Stimulated activated CD4-positive, alpha-beta T cell treated with anti-CD3 and anti-CD28 coated beads, TNF-alpha, amount 100 ng/mL, for 4 hours (primary cell): ENCODE results near the gene LNPEP.

Source experiments
- DNase-seq, 3 experiments: peaks; one replicate each; pipeline ENCODE4 v3.0.0-alpha.2; 2020; ENCODE audit warnings: low read depth in 3 of 3

LNPEP gene

DNA sequence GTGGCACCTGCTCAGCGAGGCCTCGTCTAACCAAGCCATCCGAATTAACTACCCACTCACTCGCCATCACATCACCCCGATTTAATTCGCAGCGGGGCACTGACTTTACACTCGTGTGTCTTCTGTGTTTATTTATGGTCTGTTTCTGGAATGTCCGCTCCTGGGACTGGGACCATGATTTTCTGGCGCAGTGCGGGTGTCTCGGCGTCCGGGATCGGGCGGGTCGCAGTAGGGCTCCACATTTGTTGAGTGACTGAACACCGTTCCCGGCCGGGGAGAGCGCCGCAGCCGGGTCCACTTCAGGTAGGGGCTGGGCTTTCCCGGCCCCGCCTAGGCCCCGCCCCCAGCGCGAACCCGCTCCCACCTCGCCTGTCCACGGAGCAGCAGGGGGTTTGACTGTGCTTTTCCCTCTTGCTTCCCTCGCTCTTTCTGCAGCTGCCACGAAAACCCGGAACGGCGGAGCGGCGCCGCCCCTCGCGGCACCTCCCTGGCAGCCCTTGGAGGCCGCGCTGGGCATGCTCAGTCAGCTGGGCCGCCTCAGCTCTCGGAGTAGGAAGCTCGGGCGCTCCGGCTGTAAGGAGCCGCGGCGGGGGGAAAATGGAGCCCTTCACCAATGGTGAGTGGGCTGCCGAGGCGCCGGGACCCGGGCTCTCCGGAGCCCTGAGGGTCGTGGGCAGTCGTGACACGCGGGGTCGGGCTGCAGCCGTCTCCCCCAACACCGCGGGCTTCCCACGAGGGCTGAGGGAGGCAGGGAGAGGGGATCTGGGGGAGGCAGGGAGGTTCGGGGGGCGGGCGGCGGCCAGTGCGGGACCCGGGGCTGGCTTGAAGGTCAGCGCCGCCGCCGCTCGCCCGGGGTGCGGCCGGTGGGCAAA lies at the start of gene LNPEP:
LNPEP (plus strand) TSS at position 522 of the 872 bp plus-strand sequence; CDS start at position 598, 76 bp downstream.
- DNase-seq = peak; percentile 85 to 90 (median 88)

DNA sequence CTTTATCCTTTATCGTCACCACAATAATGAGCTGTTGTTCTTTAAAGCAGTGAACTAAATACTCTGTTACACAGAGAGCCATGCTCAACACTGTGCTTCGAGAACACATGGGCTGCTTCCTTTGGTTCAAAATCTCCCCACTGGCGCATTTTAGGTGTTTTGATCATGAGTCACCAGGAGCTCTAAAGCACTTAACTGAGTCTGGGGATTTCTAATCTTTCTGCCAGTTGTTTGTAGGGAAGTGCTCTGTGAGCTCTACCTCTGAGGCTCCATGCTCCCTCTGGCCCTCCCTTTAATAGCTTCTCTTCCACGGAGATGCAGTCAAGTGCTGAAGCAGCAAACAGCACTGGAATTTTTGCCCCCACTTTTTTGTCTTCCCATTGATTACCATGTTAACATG lies 42.5 kb upstream of the LNPEP start:
- DNase-seq = no peak

DNA sequence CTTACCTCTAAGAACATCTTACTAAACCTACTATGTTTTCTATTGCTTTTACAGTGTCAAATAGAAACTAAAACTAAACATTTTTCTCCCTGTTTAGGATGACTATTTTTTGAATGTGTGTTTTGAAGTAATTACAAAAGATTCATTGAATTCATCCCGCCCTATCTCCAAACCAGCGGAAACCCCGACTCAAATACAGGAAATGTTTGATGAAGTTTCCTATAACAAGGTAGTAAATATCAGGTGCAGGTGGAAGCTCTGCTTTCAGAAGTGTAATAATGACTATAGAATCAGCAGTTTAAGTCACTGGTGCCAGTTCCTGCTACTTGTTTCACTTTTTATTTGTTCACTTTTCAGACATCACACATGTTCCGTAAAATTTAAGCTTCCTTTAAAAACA lies 39.6 kb upstream of the LNPEP start:
- DNase-seq = peak in 1 of 3 experiments; percentile 17

DNA sequence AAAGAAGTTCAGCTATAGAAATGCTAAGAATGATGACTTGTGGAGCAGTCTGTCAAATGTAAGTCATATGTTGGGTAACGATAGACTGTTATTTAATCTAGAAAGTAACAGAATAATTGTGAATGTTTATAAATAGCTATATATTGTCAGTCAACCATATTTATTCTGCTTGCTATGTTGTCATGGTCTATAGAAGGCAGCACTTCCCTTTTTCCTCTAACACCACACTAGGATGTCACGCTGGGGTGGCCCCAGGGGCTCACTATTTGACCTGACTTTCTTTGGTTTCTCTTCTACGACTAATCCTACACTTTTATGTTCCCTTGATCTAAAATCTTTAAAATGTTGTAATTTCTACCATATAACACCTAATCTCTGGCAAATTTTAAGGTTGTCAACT lies 39.1 kb upstream of the LNPEP start:
- DNase-seq = no peak

DNA sequence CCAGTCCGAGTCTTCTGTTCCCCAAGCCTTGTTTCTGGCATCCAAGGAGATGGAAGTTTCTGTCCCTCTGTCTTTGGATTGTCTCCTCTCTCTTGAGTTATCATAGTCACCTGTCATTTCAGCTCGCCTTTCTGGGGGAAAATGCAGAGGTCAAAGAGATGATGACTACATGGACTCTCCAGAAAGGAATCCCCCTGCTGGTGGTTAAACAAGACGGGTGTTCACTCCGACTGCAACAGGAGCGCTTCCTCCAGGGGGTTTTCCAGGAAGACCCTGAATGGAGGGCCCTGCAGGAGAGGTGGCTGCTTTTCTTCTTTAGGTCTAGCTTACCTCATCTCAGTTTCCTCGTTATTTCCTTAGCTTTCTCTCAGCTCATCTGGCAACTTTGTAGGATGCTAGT lies 34.5 kb upstream of the LNPEP start:
- no peak for DNase-seq

DNA sequence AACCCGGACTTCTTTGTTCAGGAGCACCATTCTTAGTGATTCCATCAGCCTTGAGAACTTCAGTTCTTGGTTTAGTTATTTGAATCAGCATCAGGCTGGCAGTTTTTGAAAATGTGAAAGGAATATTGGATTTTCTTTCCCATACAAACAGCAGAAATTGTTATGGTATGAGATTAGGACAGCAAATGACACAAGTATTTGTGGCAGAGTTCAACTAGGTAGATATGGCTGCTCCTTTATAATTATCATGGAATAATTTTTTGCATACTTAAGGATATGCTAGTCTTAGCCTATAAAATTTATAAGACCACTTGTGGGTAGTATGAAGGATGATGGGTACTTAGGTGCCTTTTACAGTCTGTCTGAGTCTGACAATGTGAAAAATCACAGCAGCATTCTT lies 34.0 kb upstream of the LNPEP start:
- DNase-seq = no peak

DNA sequence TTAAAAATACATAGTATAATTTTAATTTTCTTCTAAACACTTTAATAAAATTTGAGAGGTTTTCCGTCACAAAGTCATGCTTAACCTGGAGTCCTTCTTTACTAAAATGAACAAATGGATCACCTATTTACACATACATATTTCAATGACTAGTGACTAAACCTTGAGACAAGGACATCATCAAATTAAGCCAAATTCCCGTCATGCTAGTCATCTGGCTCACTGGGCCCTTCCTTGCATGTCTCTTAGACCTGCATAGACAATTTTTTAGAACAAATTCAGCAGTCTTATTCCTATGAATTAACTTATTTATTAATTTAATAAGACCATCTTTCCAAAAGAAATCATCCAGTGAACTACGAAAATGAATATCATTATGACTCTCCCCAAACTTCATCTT lies 33.0 kb upstream of the LNPEP start:
- DNase-seq = no peak

DNA sequence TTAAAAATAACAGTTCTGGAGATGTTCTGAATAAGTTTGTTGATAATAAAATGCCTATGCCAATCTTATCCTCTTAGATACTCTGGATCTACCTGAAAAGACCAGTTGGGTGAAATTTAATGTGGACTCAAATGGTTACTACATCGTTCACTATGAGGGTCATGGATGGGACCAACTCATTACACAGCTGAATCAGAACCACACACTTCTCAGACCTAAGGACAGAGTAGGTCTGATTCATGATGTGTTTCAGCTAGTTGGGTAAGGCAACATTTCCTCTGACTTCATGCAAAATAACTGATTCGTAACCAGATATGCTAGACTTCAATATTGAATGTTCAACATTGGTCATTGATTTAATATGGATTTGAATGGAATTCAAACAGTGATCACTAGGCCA lies 32.6 kb upstream of the LNPEP start:
- DNase-seq = no peak

DNA sequence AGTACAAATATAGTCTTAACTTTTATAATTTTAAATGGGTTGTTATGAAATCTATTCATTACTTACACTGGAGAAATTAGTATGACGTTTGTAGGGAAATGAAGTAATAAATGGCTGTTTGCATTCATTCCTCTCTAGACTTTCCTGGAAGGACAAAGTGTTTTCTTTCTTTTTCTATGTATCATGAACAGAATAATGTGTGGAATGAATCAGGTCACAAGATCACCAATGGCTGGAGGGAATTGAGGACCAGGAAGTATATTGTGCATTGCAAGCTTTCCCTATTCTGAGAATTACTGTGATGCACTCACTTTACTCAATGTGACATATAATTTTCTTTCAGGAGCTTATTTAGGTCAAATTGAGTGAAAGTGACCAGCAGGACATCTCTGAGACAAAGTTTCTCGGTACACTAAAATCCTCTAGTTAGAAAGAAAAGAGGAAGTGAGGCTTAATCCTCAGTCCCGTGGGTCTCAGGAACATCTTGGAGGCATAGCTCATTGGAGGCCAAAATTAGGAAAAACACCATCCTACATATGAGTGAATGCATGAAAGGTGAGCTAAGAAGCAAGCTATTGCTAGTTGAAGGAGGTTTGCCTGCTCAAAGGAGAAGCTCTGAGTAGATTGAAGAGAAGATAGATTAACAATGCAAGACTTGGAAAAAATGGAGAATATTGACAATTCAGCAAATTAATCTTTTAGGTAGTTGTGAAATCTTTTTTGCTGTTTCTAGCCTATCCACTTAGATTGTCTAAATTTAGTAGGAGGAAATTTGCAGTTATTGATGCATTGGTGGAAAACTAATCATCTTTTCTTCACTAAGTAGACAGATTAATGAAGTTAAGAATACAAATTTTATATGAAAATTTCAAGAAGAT lies 31.6 kb upstream of the LNPEP start:
- DNase-seq = no peak

DNA sequence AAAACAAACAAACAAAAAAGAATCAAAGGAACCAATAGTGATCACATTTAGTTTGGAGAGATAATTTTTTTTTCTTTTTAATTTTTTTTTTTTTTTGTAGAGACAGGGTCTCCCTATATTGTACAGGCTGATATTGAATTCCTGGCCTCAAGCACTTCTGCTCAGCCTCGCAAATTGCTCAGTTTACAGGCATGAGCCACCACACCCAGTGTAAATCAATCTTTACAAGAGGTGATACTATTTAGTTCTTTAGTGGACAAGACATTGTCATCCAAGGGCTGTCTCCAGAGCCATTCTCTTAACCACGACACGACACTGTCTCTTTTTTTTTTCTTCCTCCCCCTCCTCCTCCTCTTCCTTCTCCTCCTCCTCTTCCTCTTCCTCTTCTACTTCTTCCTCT lies 30.0 kb upstream of the LNPEP start:
- no peak for DNase-seq

DNA sequence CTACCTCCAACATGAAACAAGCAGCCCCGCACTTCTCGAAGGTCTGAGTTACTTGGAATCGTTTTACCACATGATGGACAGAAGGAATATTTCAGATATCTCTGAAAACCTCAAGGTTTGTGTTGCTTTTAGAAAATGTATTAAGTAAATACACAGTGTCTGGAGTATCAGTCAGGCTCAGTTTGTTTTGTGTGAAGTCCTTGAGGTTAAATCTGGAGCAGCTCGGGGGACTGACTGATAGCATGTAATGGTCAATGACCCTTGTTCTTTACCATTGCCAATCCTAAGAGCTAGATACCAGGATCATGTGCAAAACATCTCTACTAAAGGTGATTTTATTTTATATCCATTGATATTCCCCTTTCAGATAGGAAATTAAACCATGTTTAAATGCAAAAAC lies 26.9 kb upstream of the LNPEP start:
- no peak for DNase-seq

DNA sequence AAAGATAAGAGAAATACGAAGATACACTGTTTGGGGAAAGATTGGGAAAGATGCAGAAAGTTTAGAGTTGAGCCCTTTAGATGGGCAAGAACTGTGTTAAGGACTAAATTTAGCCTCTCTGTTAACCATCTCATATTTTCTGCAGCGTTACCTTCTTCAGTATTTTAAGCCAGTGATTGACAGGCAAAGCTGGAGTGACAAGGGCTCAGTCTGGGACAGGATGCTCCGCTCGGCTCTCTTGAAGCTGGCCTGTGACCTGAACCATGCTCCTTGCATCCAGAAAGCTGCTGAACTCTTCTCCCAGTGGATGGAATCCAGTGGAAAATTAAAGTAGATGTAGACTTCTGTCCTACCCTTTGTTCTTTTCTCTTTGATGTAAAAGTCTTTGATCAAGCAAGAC lies 26.4 kb upstream of the LNPEP start:
- no peak for DNase-seq

DNA sequence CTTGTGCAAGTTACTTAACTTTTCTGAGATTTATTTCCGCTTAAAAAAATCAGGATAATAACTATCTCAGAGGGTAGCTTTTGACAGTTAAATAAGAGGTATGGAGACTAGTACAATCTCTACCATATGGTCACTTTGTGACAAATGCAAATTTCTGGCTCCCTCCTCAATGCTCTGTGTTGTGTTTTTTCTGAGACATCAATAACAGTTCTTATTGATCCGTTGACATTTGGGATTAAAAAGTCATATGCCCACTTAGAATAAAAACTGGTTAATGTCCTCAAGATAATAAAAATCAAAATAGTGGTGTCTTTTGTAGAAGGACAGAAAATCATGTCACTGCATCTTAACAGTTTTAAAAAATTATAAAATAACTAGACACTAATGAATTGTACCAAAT lies 24.7 kb upstream of the LNPEP start:
- DNase-seq = no peak

DNA sequence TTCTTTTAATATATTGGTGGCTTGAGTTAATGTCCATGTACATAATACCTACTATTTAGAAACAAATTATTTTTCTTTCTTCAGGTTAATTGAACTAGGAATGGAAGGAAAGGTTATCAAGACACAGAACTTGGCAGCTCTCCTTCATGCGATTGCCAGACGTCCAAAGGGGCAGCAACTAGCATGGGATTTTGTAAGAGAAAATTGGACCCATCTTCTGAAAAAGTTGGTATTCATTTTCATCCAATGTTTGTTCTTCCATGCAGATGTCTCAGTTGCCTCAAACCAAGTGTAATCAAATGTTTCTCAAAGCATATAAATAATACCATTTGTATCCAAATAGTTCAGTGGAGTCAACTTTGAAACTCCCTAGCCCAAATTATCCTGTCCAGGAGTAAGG lies 22.6 kb upstream of the LNPEP start:
- DNase-seq = no peak

DNA sequence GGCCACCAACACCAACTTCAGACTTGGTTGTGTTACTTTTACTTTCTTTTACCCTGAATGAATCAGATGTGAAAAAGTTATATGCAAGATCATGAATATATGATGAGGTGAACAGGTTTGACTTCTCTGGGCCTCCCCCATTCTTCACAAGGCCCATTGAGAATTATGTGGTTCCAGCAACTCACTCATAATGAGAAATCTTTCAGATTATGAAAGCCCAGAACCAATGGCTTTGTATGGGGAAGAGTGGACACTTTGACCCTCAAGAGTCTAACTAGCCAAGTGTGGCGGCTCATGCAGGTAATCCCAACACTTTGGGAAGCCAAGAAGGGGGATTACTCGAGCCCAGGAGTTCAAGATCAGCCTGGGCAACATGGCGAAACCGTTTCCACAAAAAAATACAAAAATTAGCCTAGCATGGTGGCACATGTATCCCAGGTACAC lies 16.1 kb upstream of the LNPEP start:
- DNase-seq = no peak

DNA sequence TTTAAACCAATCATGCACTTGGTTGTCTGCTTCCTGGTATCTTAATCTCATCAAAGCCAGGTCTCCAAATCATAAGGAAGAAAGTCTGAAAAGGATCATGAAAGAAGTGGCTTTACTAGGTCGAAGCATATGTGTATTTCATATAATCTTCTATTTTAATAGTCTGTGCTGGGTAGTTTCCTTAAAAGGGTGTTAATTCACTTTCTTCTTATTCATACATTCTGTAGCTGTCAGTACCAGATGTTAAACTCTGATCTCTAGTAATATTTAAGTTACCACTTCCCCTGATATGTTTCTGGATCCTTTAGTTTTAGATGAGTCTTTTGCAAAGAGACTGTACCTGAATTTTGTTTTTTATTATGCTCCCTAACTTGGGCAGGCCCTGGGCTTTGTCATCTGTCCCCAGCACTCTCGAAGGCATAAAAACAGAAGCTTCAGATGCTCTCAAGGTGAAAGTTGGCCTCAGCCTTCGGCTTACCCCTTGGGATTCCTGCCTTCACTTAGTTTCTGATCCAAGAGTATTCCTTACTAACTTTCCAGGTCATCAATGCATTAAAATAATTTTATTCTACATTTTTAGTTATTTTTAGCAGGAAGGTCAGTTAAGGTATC lies 15.0 kb upstream of the LNPEP start:
- DNase-seq = no peak

DNA sequence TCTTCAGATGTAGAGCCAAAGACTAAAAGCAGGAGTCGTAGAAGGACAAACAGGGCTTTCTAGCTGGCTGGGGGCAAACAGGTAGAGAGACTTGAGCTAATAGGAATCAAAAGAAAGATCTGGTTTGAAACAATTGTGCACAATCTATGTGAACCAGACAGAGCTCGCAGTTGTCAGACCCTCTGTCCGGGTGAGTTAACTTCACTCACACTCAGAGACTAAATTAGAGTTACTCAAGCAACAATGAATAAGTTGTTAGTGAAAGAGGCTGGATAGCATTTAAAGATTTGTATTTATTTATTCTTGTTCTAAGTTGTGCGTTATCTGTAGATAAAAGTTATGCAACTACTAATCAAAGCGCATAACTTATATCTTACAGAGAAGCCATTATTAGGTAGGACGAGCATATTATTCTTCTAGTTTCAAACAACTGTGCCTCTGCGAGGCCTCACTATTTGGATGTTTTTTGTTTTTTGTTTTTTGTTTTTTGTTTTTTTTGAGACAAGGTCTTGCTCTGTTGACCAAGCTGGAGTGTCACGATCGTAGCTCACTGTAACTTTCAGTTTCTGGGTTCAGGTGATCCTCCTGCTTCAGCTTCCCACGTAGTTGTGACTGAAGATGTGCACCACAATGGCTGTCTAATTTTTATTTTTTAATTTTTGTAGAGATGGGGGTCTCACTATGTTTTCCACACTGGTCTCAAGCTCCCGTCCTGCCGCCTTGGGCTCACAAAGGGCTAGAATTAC lies 13.2 kb upstream of the LNPEP start:
- no peak for DNase-seq

DNA sequence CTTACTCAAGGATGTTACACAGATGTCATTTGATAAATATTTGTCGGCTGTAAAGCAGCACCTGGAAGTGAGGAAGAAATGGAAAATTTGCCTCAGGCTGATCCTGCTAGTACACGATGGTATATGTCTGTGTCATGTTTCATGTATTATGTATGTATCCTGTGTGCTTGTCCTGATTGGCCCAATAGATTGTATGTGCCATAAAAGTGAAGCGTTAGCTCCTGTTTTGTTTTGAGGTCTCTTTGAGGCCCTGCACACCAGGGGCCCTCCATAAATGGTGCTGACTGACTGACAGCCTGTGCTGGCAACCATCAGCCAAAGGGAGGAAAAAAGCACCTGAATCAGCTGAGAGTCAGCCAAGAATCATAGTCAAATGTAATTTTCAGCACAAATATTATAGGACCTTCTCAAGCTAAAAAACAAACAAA lies 11.8 kb upstream of the LNPEP start:
- no peak for DNase-seq

DNA sequence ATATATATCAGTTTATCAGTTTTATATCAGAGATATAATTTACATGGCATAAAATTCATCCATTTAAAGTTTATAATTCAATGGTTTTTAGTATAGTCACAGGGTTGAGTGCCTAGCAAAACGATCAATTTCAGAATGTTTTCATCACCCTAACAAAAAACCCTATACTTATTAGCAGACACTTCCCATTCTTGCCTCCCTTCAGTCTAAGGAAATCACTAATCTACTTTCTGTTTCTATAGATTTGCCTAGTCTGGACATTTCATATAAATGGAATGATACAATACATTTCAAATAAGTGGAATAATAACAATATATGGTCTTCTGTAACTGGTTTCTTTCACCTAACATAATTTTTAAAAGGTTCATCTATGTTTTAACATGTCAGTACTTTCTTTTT lies 9.6 kb upstream of the LNPEP start:
- DNase-seq = no peak

DNA sequence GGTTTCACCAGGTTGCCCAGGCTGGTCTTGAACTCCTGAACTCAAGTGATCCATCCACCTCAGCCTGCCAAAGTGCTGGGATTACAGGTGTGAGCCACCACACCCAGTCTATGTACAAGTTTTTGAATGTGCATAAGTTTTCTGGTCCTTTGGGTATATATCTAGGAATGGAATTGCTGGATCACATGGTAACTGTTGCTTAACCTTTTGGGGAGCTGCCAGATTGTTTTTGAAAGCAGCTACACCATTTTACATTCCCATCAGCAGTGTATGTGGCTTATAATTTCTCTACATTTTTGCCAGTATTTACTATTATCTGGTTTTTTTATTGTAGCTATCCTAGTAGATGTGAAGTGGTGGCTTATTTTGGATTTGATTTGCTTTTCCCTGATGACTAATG lies 8.9 kb upstream of the LNPEP start:
- DNase-seq = no peak

DNA sequence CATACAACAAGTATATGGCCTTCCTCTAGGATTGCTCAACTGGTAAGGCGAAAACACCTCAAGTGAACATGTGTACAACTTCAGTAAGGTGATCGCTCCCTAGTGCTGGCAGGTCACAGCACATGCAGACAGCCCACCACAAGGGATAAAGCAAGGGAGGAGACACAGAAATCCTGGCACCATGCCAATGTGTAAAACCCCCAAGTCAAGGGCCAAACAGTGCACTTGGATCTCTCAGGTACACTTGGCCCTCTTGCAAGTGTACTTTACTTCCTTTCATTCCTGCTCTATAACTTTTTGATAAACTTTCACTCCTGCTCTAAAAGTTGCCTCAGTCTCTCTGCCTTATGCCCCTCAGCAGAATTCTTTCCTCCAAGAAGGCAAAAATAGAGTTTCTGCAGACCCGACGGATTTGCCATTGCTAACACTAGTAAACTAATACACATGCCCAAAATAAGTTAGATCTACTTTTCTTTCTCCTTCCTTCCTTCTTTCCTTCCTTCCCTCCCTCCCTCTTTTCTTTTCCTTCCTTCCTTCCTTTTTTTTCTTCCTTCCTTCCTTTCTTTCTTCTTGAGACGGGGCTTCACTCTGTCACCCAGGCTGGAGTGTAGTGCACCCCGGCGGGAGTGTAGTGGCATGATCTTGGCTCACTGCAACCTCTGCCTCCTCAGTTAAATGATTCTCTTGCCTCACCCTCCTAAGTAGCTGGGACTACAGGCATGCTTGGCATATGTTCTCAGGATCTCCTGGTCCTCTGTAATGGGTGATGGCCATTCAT lies 6.8 kb upstream of the LNPEP start:
- DNase-seq = no peak
